Testis (tissue), 3 donors: ENCODE measurements around the gene HTR3A. TPM values are rescaled to one million over a fixed set of nuclear protein-coding genes. Genes with fewer than 3 reads are reported as not detected.

ENCODE experiments used
- DNase-seq: peaks from one replicate; pipeline ENCODE4 v3.0.0-alpha.2; 2019
- H3K27ac ChIP-seq, 2 donors: fragments of 200-600 bp; sonication (generic); one replicate each; pipeline ENCODE4 v1.5.1; 2019
- H3K27me3 ChIP-seq: fragments of 200-600 bp; sonication (generic); one replicate; pipeline ENCODE4 v1.5.1; 2019
- H3K36me3 ChIP-seq: fragments of 200-600 bp; sonication (generic); one replicate; pipeline ENCODE4 v1.5.1; 2017; ENCODE audit warnings: low read depth; ENCODE audit errors: missing control alignments
- H3K4me1 ChIP-seq: fragments of 200-600 bp; sonication (generic); one replicate; pipeline ENCODE4 v1.5.1; 2019
- H3K4me3 ChIP-seq, 2 donors: fragments of 200-600 bp; sonication (generic); one replicate each; pipeline ENCODE4 v1.5.1; 2017 to 2019
- H3K9me3 ChIP-seq: fragments of 200-600 bp; sonication (generic); one replicate; pipeline ENCODE4 v1.5.1; 2017
- CTCF ChIP-seq, 3 experiments: fragments of 450-650 bp in 2 of 3; fragments of 200-600 bp in 1 of 3; sonication (generic) in 1 of 3; IDR thresholded peaks; one replicate each; pipeline ENCODE4 v1.5.1; 2016 to 2019; ENCODE audit warnings: antibody characterized with exemption in 3 of 3, mild to moderate bottlenecking in 2 of 3, moderate library complexity in 1 of 3
- POLR2A ChIP-seq: fragments of 450-650 bp; IDR thresholded peaks from one replicate; pipeline ENCODE4 v1.6.1; 2017; ENCODE audit warnings: antibody characterized with exemption, mild to moderate bottlenecking, moderate library complexity
- WGBS, 2 donors: methylation state at CpG; one replicate each; pipeline ENCODE4 v1.1.5; 2018; 5-methylcytosine and 5-hydroxymethylcytosine counted together
- intact Hi-C: fragments of 100-400 bp; cut with DNase I; formaldehyde crosslinking; loops from one replicate; pipeline ENCODE4 v1.15.1; 2023; ENCODE audit warnings: low total_unique reads
- polyA plus RNA-seq: library from polyadenylated mRNA; stranded (reverse); fragments of 350-450 nt; fragmentation: Illumina TruSeq; extraction: RNeasy Lipid Tissue Mini Kit (QIAGEN cat#74804); gene quantifications from one replicate; pipeline ENCODE4 v1.2.3, GENCODE V29; 2014; ENCODE audit warnings: low read depth, low replicate concordance; ENCODE audit not compliant: insufficient read depth
- total RNA-seq, 2 donors: library from RNA; depleted of rRNA; stranded (reverse); fragments of >200 nt; gene quantifications; one replicate each; pipeline ENCODE4 v1.2.3, GENCODE V29; 2016

HTR3A gene
- total and polyA plus RNA-seq, 3 donors from 2014 or later, result 0.29 to 0.81 (median 0.39) TPM

GRCh38 chr11:114015117-114015516, 40.2 kb downstream of the HTR3A start:
- Histone ChIP-seq H3K4me1 (no peaks in the 10 kb centered on the region), H3K27me3 (no peaks in the 10 kb centered on the region), H3K36me3 (no peaks in the 10 kb centered on the region), H3K9me3 (no peaks in the 10 kb centered on the region), H3K27ac (no peak overlapping the region), H3K4me3 (no peak overlapping the region)
- 60 to 68% methylated on average over 6 of the region's 6 CpGs for whole genome bisulfite sequencing, 2 donors
- DNase-seq, result no peak
- no peak for TF ChIP-seq POLR2A
- no peak for TF ChIP-seq CTCF (IDR thresholded peaks at IDR 0.05)
- intact Hi-C loops, result no loop called here

GRCh38 chr11:114016986-114017385, 42.1 kb downstream of the HTR3A start:
- H3K9me3 ChIP-seq, result no peaks in the 10 kb centered on the region
- H3K36me3 ChIP-seq, result no peaks in the 10 kb centered on the region
- no peak overlapping the region for H3K4me3 ChIP-seq
- TF ChIP-seq POLR2A (no peak), CTCF (IDR thresholded peaks at IDR 0.05) (no peak)
- no peak overlapping the region for H3K27ac ChIP-seq
- WGBS, 2 donors, result 90 to 97% methylated on average over 2 of the region's 2 CpGs
- DNase-seq, result no peak
- H3K27me3 ChIP-seq, result no peaks in the 10 kb centered on the region
- intact Hi-C loops, result no loop called here
- H3K4me1 ChIP-seq, result no peaks in the 10 kb centered on the region

GRCh38 chr11:114017723-114018122, 42.8 kb downstream of the HTR3A start:
- intact Hi-C loops, result no loop called here
- TF ChIP-seq POLR2A (no peak), CTCF (IDR thresholded peaks at IDR 0.05) (no peak)
- no peak for DNase-seq
- Histone ChIP-seq H3K36me3 (no peaks in the 10 kb centered on the region), H3K4me3 (no peak overlapping the region), H3K27me3 (no peaks in the 10 kb centered on the region), H3K27ac (no peak overlapping the region), H3K9me3 (no peaks in the 10 kb centered on the region), H3K4me1 (no peaks in the 10 kb centered on the region)
- WGBS, 2 donors, result 50 to 73% methylated on average over 2 of the region's 2 CpGs

GRCh38 chr11:114019046-114019445, 44.1 kb downstream of the HTR3A start:
- TF ChIP-seq CTCF (IDR thresholded peaks at IDR 0.05) (no peak), POLR2A (no peak)
- DNase-seq, result no peak
- Histone ChIP-seq H3K36me3 (no peaks in the 10 kb centered on the region), H3K27ac (no peak overlapping the region), H3K4me1 (no peaks in the 10 kb centered on the region), H3K27me3 (no peaks in the 10 kb centered on the region), H3K9me3 (no peaks in the 10 kb centered on the region), H3K4me3 (no peak overlapping the region)
- intact Hi-C loops, result no loop called here
- WGBS, 2 donors, result 83 to 85% methylated on average over 3 of the region's 3 CpGs

- no peak overlapping the region for H3K4me3 ChIP-seq
- TF ChIP-seq CTCF (IDR thresholded peaks at IDR 0.05), result no peak
- H3K36me3 ChIP-seq, result no peaks in the 10 kb centered on the region
- H3K9me3 ChIP-seq, result no peaks in the 10 kb centered on the region
- H3K27ac ChIP-seq, result no peak overlapping the region
- H3K27me3 ChIP-seq, result no peaks in the 10 kb centered on the region
- no peaks in the 10 kb centered on the region for H3K4me1 ChIP-seq
- no peak for DNase-seq
- intact Hi-C loops, result no loop called here
- 81 to 84% methylated on average over 5 of the region's 5 CpGs for WGBS, 2 donors
Measured at GRCh38 chr11:114019574-114019973, 44.7 kb downstream of the HTR3A start.
